HFFc6 (cell line): ENCODE data around the gene SCAPER. TPM values are rescaled to one million over a fixed set of nuclear protein-coding genes. Genes with fewer than 3 reads are reported as not detected.

Experiments
- DNase-seq: peaks from one replicate; pipeline ENCODE4 v3.0.0-alpha.2; 2018
- H3K27ac Mint-ChIP-seq: 2 replicates; pipeline ENCODE4 v1.8.0; 2020; ENCODE audit warnings: mild to moderate bottlenecking, mixed read lengths
- H3K27me3 Mint-ChIP-seq: 2 replicates; pipeline ENCODE4 v1.8.0; 2021; ENCODE audit warnings: mild to moderate bottlenecking, moderate library complexity, mixed read lengths; ENCODE audit not compliant: insufficient read depth
- H3K36me3 Mint-ChIP-seq: 2 replicates; pipeline ENCODE4 v1.8.0; 2021; ENCODE audit warnings: low read depth, mixed read lengths
- H3K4me1 Mint-ChIP-seq: 2 replicates; pipeline ENCODE4 v1.8.0; 2020; ENCODE audit warnings: low read depth, mixed read lengths
- H3K4me3 Mint-ChIP-seq: 2 replicates; pipeline ENCODE4 v1.8.0; 2020; ENCODE audit warnings: mild to moderate bottlenecking, moderate library complexity, mixed read lengths
- H3K9me3 Mint-ChIP-seq: 2 replicates; pipeline ENCODE4 v1.8.0; 2020; ENCODE audit warnings: mild to moderate bottlenecking, mixed read lengths
- total RNA-seq, 6 experiments: library from RNA; stranded (reverse); fragmentation: NEBNext Ultra II Directional; extraction: Animal tissue kit (Norgen Biotek cat#: 25700); gene quantifications; 2 replicates in 1 of 6; 3 replicates in 5 of 6; pipeline ENCODE4 v1.2.3, GENCODE V29; 2021
- TF ChIP-seq, protein P1 (sequence below): fragments of 200-600 bp; sonication (generic); IDR thresholded peaks from 2 replicates; pipeline ENCODE4 v1.5.0; 2021; ENCODE audit warnings: antibody characterized with exemption, mild to moderate bottlenecking

The SCAPER gene
- total RNA-seq, 6 experiments from 2014 or later, result 6.9 to 10.1 (median 8.1) TPM

DNA sequence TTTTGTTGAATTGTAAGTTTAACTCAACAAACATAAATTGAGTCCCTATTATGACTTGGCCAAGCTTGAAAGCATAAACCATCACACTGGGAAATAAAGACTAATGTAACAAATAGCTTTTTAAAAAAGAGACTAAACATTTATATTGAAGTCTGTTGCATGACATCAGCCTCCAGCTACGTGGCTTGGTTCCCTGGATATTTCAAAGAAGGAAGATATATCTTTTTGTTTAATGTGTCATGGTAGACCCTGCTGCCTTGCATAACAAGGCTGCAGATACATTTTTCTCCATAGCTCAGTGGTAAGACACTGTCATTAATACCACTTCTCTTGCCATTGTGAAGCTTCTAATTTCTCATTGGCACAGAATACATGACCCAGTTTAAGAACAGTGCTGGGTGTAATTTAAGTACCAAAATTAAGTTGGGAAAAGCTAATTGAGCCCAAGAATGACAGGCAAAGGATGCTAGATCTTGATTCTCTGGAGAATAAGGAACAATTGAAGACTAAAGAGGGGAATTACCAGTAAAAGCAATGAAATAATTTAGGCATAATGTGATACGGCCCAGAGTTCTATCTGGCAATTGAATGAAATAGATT lies 40.5 kb upstream of the SCAPER start:
- Mint-ChIP-seq H3K4me1 (no peaks in the 10 kb centered on the region), H3K36me3 (peaks cover 24% of the 10 kb centered on the region), H3K27ac (no peak overlapping the region), H3K4me3 (no peak overlapping the region), H3K9me3 (no peaks in the 10 kb centered on the region), H3K27me3 (no peaks in the 10 kb centered on the region)
- no peak for DNase-seq
- TF ChIP-seq, protein P1, sequence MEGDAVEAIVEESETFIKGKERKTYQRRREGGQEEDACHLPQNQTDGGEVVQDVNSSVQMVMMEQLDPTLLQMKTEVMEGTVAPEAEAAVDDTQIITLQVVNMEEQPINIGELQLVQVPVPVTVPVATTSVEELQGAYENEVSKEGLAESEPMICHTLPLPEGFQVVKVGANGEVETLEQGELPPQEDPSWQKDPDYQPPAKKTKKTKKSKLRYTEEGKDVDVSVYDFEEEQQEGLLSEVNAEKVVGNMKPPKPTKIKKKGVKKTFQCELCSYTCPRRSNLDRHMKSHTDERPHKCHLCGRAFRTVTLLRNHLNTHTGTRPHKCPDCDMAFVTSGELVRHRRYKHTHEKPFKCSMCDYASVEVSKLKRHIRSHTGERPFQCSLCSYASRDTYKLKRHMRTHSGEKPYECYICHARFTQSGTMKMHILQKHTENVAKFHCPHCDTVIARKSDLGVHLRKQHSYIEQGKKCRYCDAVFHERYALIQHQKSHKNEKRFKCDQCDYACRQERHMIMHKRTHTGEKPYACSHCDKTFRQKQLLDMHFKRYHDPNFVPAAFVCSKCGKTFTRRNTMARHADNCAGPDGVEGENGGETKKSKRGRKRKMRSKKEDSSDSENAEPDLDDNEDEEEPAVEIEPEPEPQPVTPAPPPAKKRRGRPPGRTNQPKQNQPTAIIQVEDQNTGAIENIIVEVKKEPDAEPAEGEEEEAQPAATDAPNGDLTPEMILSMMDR, result no peak

DNA sequence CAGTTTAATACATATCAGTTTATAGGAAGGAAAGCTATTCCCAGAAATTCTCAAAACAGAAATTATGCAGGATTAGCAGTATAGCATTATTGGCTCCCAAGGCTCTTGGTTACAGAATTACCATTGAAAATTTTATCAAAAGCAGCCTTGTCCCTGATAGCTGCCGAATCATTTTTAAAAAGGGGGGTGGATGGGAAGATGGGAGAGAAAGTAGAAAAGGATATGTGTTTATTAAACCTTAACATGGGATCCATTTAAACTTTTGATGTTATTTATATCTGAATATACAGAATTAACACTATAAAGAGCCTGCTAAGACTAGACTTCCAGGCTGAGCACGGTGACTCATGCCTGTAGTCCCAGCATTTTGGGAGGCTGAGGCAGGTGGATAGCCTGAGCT lies 37.2 kb upstream of the SCAPER start:
- Mint-ChIP-seq H3K27me3 (no peaks in the 10 kb centered on the region), H3K36me3 (peaks cover 18% of the 10 kb centered on the region), H3K9me3 (no peaks in the 10 kb centered on the region), H3K27ac (no peak overlapping the region), H3K4me1 (no peaks in the 10 kb centered on the region), H3K4me3 (no peak overlapping the region)
- TF ChIP-seq, protein P1, result no peak
- DNase-seq, result no peak

DNA sequence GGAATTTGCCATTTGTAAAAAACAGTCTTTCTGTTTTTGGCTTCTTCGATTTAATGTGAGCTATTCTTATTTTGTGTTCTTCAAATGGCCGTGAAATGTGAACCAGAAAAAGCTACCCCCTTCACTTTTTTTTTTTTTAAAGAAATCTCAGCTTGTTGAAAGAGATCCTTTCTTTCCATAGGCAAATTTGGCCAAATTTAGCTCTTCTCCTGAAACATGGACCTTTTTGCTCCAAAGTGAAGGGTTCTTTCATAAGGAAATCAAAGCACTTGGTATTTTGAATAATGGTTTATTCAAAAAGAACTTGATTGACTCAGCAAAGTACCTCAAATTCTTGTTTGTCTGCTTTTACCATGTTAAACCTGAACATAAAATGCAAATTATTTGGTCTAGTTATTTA lies 36.5 kb upstream of the SCAPER start:
- Mint-ChIP-seq H3K27me3 (no peaks in the 10 kb centered on the region), H3K9me3 (no peaks in the 10 kb centered on the region), H3K4me1 (no peaks in the 10 kb centered on the region), H3K36me3 (peaks cover 22% of the 10 kb centered on the region), H3K27ac (no peak overlapping the region), H3K4me3 (no peak overlapping the region)
- no peak for DNase-seq
- TF ChIP-seq, protein P1, result no peak

DNA sequence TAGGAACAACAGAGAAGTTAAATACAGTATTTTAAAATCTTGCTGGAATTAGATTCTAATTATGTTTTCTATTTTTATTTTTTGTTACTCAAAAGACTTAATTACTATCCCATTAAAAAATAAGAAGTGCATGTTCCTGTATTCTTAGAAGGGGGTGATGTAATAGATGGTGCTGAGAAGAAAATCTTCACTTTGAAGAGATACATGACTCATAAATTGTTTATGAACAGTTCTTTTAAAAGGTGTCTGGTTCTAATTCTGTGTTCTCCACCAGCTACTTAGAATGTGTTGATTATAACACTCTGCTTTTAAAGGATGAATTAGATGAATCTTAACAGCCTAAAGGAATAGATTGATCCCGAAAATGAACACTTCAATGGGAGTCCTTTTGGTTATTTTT lies 34.6 kb upstream of the SCAPER start:
- Mint-ChIP-seq H3K27me3 (no peaks in the 10 kb centered on the region), H3K9me3 (no peaks in the 10 kb centered on the region), H3K36me3 (peaks cover 26% of the 10 kb centered on the region), H3K4me1 (no peaks in the 10 kb centered on the region), H3K27ac (no peak overlapping the region), H3K4me3 (no peak overlapping the region)
- TF ChIP-seq, protein P1, result no peak
- DNase-seq, result no peak

DNA sequence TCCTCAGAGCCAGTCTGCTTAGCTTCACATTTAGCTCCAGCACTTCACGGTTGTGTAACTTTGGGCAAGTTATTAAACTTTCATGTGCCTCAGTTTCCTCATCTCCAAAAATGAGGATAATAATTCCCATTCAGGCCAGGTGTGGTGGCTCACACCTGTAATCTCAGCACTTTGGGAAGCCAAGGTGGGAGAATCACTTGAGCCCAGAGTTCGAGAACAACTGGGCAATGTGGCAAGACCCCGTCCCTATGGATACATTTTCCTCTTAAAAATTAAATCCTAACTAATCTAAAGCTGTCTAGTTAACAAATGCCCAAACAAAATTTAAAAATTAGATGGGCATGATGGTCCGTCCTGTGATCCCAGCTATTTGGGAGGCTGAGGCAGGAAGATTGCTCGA lies 33.6 kb upstream of the SCAPER start:
- H3K36me3 Mint-ChIP-seq, result peaks cover 19% of the 10 kb centered on the region
- no peaks in the 10 kb centered on the region for H3K27me3 Mint-ChIP-seq
- H3K27ac Mint-ChIP-seq, result no peak overlapping the region
- H3K9me3 Mint-ChIP-seq, result no peaks in the 10 kb centered on the region
- DNase-seq, result no peak
- no peak overlapping the region for H3K4me3 Mint-ChIP-seq
- TF ChIP-seq, protein P1, result no peak
- H3K4me1 Mint-ChIP-seq, result no peaks in the 10 kb centered on the region

DNA sequence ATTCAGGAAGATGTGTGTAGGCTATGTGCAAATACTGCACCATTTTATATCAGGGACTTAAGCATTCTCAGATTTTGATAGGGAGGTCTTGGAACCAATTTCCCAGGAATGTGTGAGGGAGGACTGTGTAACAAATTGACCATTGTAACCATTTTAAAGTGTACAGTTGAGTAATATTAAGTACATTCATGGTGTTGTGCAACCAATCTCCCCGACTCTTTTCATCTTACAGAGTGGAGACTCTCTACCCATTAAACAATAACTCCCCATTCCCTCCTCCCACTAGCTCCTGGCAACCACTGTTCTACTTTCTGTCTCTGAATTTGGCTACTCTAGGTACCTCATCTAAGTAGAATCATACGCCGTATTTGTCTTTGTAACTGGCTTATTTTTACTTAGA lies 31.5 kb upstream of the SCAPER start:
- no peak for DNase-seq
- no peaks in the 10 kb centered on the region for H3K27me3 Mint-ChIP-seq
- no peaks in the 10 kb centered on the region for H3K9me3 Mint-ChIP-seq
- H3K27ac Mint-ChIP-seq, result no peak overlapping the region
- peaks cover 19% of the 10 kb centered on the region for H3K36me3 Mint-ChIP-seq
- H3K4me1 Mint-ChIP-seq, result peaks cover 14% of the 10 kb centered on the region
- H3K4me3 Mint-ChIP-seq, result no peak overlapping the region
- TF ChIP-seq, protein P1, result no peak
